ENCODE measurements around the gene ESR2.
"Not testable (repeated sequence)": the region's sequence is repeated elsewhere in the genome, so short reads cannot be mapped to it uniquely, and the experiment has no call there.

ESR2 gene

DNA sequence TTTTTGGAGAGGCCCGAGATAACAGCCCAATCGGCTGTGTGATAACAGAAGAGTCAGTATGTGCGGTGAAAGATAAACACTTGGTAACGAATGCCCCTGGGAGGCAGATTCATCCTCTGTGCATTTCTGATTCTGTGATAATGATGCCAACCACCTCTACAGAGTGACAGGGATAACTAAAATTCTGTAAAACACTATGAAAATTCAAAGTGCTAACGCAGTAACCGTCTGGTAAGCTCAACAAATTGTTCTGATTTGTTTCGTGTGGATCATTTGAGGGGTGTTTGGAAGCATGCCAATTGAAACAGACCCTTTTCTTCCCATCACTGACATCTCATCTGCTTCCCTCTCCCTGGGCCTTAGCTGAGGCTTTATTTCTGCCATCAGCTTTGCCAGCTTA is 76.3 kb downstream of the ESR2 start:
- no peak for DNase-seq (ENCODE audit: low read depth)
- TF ChIP-seq, protein P1, sequence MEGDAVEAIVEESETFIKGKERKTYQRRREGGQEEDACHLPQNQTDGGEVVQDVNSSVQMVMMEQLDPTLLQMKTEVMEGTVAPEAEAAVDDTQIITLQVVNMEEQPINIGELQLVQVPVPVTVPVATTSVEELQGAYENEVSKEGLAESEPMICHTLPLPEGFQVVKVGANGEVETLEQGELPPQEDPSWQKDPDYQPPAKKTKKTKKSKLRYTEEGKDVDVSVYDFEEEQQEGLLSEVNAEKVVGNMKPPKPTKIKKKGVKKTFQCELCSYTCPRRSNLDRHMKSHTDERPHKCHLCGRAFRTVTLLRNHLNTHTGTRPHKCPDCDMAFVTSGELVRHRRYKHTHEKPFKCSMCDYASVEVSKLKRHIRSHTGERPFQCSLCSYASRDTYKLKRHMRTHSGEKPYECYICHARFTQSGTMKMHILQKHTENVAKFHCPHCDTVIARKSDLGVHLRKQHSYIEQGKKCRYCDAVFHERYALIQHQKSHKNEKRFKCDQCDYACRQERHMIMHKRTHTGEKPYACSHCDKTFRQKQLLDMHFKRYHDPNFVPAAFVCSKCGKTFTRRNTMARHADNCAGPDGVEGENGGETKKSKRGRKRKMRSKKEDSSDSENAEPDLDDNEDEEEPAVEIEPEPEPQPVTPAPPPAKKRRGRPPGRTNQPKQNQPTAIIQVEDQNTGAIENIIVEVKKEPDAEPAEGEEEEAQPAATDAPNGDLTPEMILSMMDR (conservative IDR thresholded peaks at IDR 0.05; ENCODE audit: control insufficient read depth, insufficient read depth, low read depth, low read length) = no peak
- H3K4me3 ChIP-seq (ENCODE audit: control insufficient read depth, low read depth, low read length) = no peak overlapping the region

DNA sequence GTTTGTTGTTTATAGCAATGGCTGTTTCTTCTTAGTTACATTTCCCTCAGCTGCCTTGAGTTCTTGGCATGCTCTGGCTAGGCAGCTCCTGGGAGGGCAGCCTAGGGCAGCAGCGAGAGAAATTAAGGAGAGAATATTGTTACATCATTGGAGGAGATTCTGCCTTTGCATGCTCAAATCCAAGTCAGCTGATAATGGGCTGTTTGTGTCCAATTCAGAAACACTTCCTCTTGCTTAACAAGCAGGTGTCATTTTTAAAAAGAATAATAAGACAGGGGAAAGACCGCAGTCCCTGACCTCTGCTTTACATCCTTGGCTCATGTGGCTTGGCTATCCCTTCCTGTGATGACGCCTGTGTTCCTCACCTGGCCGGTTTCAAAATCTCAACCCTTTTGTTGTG is 76.9 kb downstream of the ESR2 start:
- TF ChIP-seq, protein P1 (conservative IDR thresholded peaks at IDR 0.05; ENCODE audit: control insufficient read depth, insufficient read depth, low read depth, low read length) = no peak
- no peak overlapping the region for H3K4me3 ChIP-seq (ENCODE audit: control insufficient read depth, low read depth, low read length)
- DNase-seq (ENCODE audit: low read depth) = no peak

DNA sequence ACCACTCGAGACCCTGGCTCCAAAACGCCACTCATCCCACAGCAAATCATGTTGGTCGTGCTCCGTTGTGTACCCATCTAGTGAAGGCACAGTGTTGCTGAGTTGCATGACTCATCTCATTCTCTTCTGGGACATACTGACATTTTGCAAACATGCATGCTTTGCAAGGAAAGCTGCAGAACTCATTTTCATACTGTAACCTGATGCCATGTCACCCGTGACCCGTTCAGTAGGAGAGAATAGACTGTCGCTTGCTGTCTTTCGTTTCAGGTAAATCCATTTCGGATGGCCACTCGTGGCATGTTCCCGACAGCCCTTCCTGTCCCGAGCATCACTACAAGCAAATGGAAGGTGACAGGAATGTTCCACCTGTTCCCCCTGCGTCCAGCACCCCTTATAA is 78.2 kb downstream of the ESR2 start:
- H3K4me3 ChIP-seq (ENCODE audit: control insufficient read depth, low read depth, low read length) = no peak overlapping the region
- DNase-seq (ENCODE audit: low read depth) = no peak
- TF ChIP-seq, protein P1 (conservative IDR thresholded peaks at IDR 0.05; ENCODE audit: control insufficient read depth, insufficient read depth, low read depth, low read length) = no peak

DNA sequence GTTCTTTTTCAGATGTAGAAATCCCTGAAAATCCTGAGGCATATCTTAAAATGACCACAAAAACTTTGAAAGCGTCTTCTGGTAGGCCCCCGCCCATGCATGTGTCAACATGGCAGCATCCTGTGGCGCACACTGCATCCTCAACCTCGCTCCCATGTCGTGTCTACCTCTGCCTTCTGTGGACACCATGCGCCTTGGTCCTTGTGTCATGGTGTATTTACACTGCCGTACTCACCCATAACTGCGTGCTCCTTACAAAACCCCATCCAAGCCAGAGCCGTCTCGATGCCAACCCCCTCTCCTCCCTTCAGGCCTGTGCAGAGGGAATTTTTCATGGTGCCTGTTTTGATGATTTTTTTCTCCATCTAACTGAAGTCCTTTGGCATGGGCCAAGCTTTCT is 78.9 kb downstream of the ESR2 start:
- DNase-seq (ENCODE audit: low read depth) = no peak
- TF ChIP-seq, protein P1 (conservative IDR thresholded peaks at IDR 0.05; ENCODE audit: control insufficient read depth, insufficient read depth, low read depth, low read length) = no peak
- H3K4me3 ChIP-seq (ENCODE audit: control insufficient read depth, low read depth, low read length) = no peak overlapping the region

DNA sequence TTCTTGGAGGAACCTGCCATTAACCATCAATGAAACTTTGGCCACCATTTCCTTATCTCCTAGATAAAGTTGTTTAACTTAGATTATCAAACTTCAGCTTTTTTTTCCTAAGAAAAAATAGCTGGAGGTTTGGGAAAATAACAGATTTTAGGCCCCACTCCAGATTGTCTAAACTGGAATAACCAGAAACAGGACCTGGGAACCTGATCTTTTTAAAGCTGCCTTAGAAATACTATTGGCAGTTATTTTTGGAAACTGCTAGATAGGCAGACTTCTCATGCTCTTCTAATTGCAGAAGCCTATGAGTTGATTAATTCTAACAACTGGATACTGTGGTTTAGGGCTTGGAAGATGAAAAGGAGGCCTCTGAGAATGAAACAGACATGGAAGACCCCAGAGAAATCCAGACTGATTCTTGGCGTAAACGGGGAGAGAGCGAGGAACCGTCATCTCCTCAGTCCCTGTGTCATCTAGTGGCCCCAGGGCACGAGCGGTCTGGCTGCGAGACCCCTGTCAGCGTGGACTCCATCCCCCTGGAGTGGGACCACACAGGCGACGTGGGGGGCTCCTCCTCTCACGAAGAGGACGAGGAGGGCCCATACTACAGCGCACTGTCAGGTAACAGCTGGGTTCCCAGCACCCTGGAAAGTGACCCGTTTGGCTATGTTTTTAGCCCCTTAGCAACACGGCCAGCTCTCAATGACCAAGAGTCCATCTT is 80.2 kb downstream of the ESR2 start:
- H3K4me3 ChIP-seq (ENCODE audit: control insufficient read depth, low read depth, low read length) = no peak overlapping the region
- TF ChIP-seq, protein P1 (conservative IDR thresholded peaks at IDR 0.05; ENCODE audit: control insufficient read depth, insufficient read depth, low read depth, low read length) = no peak
- no peak for DNase-seq (ENCODE audit: low read depth)

DNA sequence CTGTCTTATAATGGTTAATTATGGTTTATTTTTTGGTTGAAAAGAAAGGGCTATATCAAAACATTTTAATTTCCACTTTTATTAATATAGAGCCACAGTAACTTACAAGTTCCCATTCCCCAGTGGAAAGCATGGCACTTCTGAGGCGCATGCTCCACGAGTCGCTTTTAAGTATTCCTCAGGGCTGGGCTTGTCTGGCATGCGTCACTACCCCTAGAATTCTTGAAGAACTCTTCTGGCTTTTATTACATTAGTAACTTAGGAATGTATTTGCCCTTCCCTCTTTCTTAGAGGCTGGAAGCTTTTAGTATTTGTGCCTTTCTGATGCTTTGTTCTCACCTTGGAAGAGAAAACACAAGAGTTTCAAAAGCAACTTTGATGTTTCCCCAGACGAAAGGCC is 81.1 kb downstream of the ESR2 start:
- no peak for DNase-seq (ENCODE audit: low read depth)
- no peak overlapping the region for H3K4me3 ChIP-seq (ENCODE audit: control insufficient read depth, low read depth, low read length)
- TF ChIP-seq, protein P1 (conservative IDR thresholded peaks at IDR 0.05; ENCODE audit: control insufficient read depth, insufficient read depth, low read depth, low read length) = no peak

DNA sequence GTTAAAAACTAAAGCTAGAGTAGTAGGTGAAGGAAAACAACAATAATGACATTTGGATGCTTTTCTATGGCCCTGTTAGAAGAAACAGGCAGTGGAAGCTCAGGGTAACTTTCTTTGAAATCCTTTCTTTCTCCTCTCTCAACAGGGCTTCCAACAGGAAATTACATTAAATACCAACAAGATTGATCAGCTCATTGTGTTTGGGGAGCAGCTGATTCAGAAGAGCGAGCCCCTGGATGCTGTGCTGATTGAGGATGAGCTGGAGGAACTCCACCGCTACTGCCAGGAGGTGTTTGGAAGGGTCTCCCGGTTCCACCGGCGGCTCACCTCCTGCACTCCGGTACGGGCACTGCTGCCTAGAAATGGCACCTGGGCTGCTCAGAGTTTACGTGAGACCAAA is 81.5 kb downstream of the ESR2 start:
- TF ChIP-seq, protein P1 (conservative IDR thresholded peaks at IDR 0.05; ENCODE audit: control insufficient read depth, insufficient read depth, low read depth, low read length) = no peak
- no peak overlapping the region for H3K4me3 ChIP-seq (ENCODE audit: control insufficient read depth, low read depth, low read length)

DNA sequence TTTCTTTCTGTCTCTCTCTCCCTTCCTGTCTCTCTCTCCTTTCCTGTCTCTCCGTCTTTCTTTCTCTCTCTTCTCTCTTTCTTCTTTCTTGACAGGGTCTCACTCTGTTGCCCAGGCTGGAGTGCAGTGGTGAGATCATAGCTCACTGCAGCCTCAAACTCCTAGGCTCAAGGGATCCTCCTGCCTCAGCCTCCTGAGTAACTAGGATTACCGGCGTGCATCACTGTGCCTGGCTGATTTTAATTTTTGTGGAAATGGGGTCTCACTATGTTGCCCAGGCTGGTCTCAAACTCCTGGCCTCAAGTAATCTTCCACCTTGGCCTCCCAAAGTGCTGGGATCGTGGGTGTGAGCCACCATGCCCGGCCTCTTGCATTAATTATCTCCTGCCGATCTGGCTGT is 83.3 kb downstream of the ESR2 start:
- DNase-seq (ENCODE audit: low read depth) = not testable (repeated sequence)

More for the DNA sequence above, 81.5 kb downstream of the ESR2 start:
- no peak for DNase-seq (ENCODE audit: low read depth)

More for the DNA sequence above, 83.3 kb downstream of the ESR2 start:
- H3K4me3 ChIP-seq (ENCODE audit: control insufficient read depth, low read depth, low read length) = not testable (repeated sequence)

All from fibroblast of mammary gland (primary cell).